ENCODE results near the gene CENPF.
"Not testable (repeated sequence)": the region's sequence is repeated elsewhere in the genome, so short reads cannot be mapped to it uniquely, and the experiment has no call there.

CENPF gene

DNA sequence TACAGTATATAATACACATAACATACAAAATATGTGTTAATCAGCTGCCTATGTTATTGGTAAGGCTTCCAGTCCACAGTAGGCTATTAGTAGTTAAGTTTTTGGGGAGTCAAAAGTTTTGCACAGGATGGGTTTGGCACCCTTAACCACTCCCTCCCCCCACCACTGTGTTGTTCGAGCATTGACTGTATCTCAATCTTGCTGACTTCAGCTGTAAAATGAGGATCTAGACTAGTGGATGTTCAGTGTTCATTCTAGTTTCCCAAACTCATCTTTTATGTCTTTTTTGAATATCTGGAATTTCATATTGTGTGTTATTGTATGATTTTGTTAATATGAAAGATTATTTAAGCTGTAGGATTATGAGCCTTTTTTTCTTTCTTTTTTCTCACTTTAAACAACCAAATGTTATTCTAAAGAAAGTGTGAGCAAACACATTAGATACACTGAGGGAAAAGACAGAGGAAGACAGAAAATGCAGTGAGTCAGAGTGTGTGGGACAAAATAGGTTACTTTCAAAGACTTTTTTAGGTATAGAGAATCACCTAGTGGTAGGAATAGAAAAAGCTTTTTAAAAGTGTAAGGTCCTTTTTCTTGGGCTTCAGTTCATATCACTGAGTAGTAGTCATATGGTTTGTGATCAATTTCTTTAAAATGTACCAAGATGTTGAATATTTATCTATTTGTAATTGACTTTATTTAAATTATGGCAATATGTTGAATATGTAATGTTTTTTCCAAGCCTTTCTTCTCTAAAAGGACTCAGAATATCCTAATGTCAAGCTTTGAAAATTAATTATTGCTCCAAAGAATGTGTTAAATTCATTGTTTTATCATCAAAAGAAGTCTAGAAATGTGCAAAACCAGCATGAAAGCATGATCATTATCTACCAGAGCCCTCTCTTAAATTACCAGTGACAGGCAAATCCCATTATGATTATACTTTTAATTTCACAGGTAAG lies 17.9 kb upstream of the CENPF start:
- TF ChIP-seq, protein P1, sequence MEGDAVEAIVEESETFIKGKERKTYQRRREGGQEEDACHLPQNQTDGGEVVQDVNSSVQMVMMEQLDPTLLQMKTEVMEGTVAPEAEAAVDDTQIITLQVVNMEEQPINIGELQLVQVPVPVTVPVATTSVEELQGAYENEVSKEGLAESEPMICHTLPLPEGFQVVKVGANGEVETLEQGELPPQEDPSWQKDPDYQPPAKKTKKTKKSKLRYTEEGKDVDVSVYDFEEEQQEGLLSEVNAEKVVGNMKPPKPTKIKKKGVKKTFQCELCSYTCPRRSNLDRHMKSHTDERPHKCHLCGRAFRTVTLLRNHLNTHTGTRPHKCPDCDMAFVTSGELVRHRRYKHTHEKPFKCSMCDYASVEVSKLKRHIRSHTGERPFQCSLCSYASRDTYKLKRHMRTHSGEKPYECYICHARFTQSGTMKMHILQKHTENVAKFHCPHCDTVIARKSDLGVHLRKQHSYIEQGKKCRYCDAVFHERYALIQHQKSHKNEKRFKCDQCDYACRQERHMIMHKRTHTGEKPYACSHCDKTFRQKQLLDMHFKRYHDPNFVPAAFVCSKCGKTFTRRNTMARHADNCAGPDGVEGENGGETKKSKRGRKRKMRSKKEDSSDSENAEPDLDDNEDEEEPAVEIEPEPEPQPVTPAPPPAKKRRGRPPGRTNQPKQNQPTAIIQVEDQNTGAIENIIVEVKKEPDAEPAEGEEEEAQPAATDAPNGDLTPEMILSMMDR (conservative IDR thresholded peaks at IDR 0.05; ENCODE audit: low read depth, low read length): peak; percentile 77
- DNase-seq (ENCODE audit: low read depth): peak; percentile 81
- no peak overlapping the region for H3K4me3 ChIP-seq (ENCODE audit: low read depth, low read length)

DNA sequence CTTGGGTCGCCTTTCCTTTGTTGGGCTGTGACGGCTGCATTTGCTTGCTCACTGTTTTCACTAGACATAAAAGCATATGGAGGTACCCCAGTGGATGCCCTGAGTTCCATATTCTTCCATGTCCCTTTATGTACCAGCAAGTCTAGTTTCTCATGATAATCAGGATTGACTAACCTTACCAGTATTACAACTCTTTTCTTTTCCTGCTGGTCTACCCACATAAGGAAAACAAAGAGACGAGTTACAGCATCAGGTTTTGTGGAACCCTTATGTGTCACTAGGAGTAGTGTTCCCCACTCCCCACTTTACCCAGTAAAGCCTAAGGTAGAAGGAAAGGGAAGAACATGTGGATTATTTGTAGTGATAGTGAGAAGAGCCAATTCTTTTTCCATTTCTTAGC lies 16.4 kb upstream of the CENPF start:
- DNase-seq (ENCODE audit: low read depth): no peak
- TF ChIP-seq, protein P1 (conservative IDR thresholded peaks at IDR 0.05; ENCODE audit: low read depth, low read length): no peak

DNA sequence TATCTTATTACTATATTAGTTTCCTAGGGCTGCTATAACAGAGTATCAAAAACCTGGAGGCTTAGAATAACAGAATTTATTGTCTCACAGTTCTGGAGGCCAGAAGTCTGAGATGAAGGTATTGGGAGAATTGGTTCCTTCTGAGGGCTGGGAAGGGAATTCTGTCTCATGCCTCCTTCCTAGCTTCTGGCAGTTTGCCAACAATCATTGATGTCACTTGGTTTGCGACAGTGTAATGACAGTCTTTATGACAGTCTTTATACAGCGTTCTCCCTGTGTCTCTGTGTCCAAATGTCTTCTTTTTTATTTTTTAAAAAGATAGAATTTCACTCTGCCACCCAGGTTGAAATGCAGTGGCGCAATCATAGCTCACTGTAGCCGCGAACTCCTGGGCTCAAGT lies 15.8 kb upstream of the CENPF start:
- TF ChIP-seq, protein P1 (conservative IDR thresholded peaks at IDR 0.05; ENCODE audit: low read depth, low read length): no peak
- DNase-seq (ENCODE audit: low read depth): no peak
- no peak overlapping the region for H3K4me3 ChIP-seq (ENCODE audit: low read depth, low read length)

More for the DNA sequence above, 16.4 kb upstream of the CENPF start:
- no peak overlapping the region for H3K4me3 ChIP-seq (ENCODE audit: low read depth, low read length)

DNA sequence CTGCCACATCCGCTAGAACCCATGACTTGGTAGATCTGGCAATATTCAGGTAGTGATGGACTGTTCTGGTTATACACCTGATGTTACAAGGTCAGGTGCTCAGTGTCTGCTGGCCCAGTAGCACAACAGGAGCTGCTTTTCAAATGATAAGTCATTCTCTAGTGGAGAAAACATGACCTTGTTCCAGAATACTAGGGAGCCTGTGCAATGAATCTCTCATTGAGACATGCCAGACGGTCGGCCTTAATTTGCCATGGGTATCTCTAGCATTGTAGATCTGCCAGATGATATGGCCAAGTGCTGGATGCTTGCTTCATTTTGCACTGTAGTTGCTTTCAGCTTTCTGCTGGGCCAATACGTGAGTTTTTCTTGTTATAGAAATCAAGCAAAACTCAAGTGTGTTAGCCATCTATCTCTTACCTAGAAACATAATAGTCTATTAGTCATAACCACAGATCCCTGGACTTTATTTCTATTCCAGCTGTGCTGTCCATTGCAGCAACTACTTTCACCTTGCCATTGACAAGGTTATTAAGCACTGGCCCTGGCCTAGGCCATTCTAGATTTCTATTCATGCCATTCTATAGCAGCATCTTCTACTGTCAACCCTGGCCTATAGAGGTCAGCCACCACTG lies 13.9 kb upstream of the CENPF start:
- no peak overlapping the region for H3K4me3 ChIP-seq (ENCODE audit: low read depth, low read length)
- TF ChIP-seq, protein P1 (conservative IDR thresholded peaks at IDR 0.05; ENCODE audit: low read depth, low read length): no peak
- peak; percentile 53 for DNase-seq (ENCODE audit: low read depth)

DNA sequence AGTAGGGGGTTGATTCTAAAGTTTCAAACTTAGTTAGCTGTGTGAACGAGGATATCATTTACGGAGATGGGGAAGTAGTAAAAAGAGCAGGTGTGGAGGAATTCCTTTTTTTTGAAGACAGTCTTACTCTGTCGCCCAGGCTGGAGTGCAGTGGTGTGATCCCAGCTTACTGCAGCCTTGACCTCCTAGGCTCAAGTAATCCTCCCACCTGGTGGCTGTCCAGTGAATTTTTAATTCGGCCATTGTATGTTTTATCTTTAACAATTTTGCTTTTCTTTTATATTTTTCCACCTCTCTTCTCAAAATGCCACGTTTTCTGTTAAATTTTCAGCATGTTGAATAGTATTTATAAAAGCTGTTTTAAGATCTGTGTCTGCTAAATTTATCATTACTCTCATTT lies 12.3 kb upstream of the CENPF start:
- TF ChIP-seq, protein P1 (conservative IDR thresholded peaks at IDR 0.05; ENCODE audit: low read depth, low read length): peak; percentile 26
- H3K4me3 ChIP-seq (ENCODE audit: low read depth, low read length): no peak overlapping the region
- no peak for DNase-seq (ENCODE audit: low read depth)

DNA sequence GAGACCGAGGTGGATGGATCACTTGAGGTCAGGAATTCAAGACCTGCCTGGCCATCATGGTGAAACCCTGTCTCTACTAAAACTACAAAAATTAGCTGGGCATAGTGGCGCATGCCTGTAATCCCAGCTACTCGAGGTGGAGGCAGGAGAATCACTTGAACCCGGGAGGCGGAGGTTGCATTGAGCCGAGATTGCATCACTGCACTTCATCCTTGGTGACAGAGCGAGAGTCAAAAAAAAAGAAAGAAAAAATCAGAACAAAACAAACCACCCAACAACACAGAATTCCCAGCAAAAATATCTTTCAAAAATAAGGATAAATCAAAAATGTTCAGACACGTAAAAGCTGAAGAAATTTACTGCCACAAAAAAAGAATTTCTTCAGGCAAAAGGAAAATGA lies 11.1 kb upstream of the CENPF start:
- not testable (repeated sequence) for H3K4me3 ChIP-seq (ENCODE audit: low read depth, low read length); DNase-seq (ENCODE audit: low read depth)

DNA sequence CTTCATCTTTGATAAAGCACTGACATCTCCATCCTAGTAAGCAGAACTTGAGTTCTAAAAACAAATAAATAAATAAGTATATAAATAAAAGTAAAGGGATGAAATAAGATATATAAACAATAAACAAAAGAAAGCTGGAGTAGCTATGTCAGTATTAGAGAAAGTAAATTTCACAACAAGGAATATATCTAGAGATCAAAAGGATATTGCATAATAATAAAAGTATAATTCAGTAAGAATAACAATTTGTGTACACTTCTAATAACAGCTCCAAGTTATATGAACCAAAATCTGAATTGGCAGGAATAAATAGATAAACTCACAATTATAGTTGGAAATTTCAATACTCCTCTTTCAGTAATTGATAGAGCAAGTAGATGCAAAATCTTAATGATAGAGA lies 9.8 kb upstream of the CENPF start:
- H3K4me3 ChIP-seq (ENCODE audit: low read depth, low read length): no peak overlapping the region
- TF ChIP-seq, protein P1 (conservative IDR thresholded peaks at IDR 0.05; ENCODE audit: low read depth, low read length): no peak
- no peak for DNase-seq (ENCODE audit: low read depth)

Data from choroid plexus epithelial cell (primary cell).